HG03103 (cell line): ENCODE results near the gene CRACR2B.
A peak's percentile ranks its signal among the peaks of the same experiment; 100 is the strongest.

Experiments
- ATAC-seq: cut with Tn5 transposase; IDR thresholded peaks from one replicate; pipeline ENCODE4 v1.9.1; 2021; ENCODE audit warnings: low read depth; ENCODE audit not compliant: unreplicated experiment

The CRACR2B gene

GRCh38 chr11:794766-795633 lies 32.7 kb upstream of the CRACR2B start:
- no peak for ATAC-seq

- ATAC-seq, result no peak
Measured at GRCh38 chr11:795634-796564, 31.8 kb upstream of the CRACR2B start.

- ATAC-seq, result no peak
Measured at GRCh38 chr11:796565-797295, 31.0 kb upstream of the CRACR2B start.

GRCh38 chr11:797296-798092 lies 30.2 kb upstream of the CRACR2B start:
- peak; percentile 48 for ATAC-seq

- ATAC-seq, result peak; percentile 54
Measured at GRCh38 chr11:798093-798713, 29.5 kb upstream of the CRACR2B start, which contains the start of gene SLC25A22. SLC25A22 (minus strand) TSS chr11:798281; CDS start chr11:795006, 3,275 bp downstream.

- ATAC-seq, result no peak
Measured at GRCh38 chr11:799641-800316, 27.9 kb upstream of the CRACR2B start.

GRCh38 chr11:800473-800872 lies 27.2 kb upstream of the CRACR2B start:
- no peak for ATAC-seq

GRCh38 chr11:801097-801780 lies 26.5 kb upstream of the CRACR2B start:
- ATAC-seq, result no peak

GRCh38 chr11:802018-802617 lies 25.6 kb upstream of the CRACR2B start:
- ATAC-seq, result no peak

GRCh38 chr11:802693-803466 lies 24.8 kb upstream of the CRACR2B start:
- ATAC-seq, result no peak

GRCh38 chr11:803467-803742 lies 24.3 kb upstream of the CRACR2B start:
- no peak for ATAC-seq

GRCh38 chr11:803770-804598 lies 23.7 kb upstream of the CRACR2B start:
- no peak for ATAC-seq

GRCh38 chr11:804599-804964 lies 23.1 kb upstream of the CRACR2B start:
- no peak for ATAC-seq

- no peak for ATAC-seq
Measured at GRCh38 chr11:808427-809286, 19.1 kb upstream of the CRACR2B start.

GRCh38 chr11:809287-810039 lies 18.3 kb upstream of the CRACR2B start, which contains the start of gene RPLP2:
RPLP2 (plus strand) TSS chr11:809967; CDS start chr11:810235, 268 bp downstream.
- ATAC-seq, result peak; percentile 60
